IMR-90 (cell line): ENCODE data around the gene C19orf47. TPM values are rescaled to one million over a fixed set of nuclear protein-coding genes. Genes with fewer than 3 reads are reported as not detected.

ENCODE experiments used
- ATAC-seq: fragments of 200-7000 bp; cut with Tn5 transposase; 2 replicates; pipeline ENCODE4 v1.9.1; 2020; ENCODE audit warnings: low read depth, mild to moderate bottlenecking, moderate library complexity
- BruUV-seq: library from RNA; stranded (reverse); fragments of 400-500 nt; replicated peaks from 2 replicates; lab custom pipeline; 2021; lab: Mats Ljungman, UMichigan
- CTCF ChIA-PET: fragments of 300-600 bp; formaldehyde crosslinking; extraction: SDS; loops from one replicate; lab custom pipeline; 2021; ENCODE audit warnings: antibody characterized with exemption; lab: Yijun Ruan, JAX
- POLR2A ChIA-PET: fragments of 300-600 bp; sonication (Branson Sonifier 250); formaldehyde crosslinking; loops from one replicate; lab custom pipeline; 2022; ENCODE audit warnings: antibody characterized with exemption; ENCODE audit not compliant: unreplicated experiment; lab: Charles Lee
- DNase-seq: peaks from one replicate; pipeline ENCODE4 v3.0.0; 2013
- H2AFZ ChIP-seq: replicated peaks from 2 replicates; pipeline ENCODE3; 2013; ENCODE audit warnings: low read length, mild to moderate bottlenecking; ENCODE audit not compliant: poor library complexity
- H2AK5ac ChIP-seq: 2 replicates; pipeline ENCODE4 v1.6.1; 2013; ENCODE audit warnings: low read depth, low read length, inconsistent platforms
- H2AK9ac ChIP-seq: replicated peaks from 2 replicates; pipeline ENCODE3; 2013; ENCODE audit warnings: mild to moderate bottlenecking, low read depth, low read length, moderate library complexity; ENCODE audit not compliant: poor library complexity
- H2BK120ac ChIP-seq: 2 replicates; pipeline ENCODE4 v1.6.1; 2013; ENCODE audit warnings: low read depth, low read length, inconsistent platforms
- H2BK15ac ChIP-seq: 3 replicates; pipeline ENCODE4 v1.6.1; 2013; ENCODE audit warnings: low read depth, low read length, inconsistent platforms
- H2BK20ac ChIP-seq: 2 replicates; pipeline ENCODE4 v1.6.1; 2013; ENCODE audit warnings: low read depth, mild to moderate bottlenecking, inconsistent platforms, low read length, moderate library complexity
- H2BK5ac ChIP-seq: 2 replicates; pipeline ENCODE4 v1.6.1; 2013; ENCODE audit warnings: mild to moderate bottlenecking, low read depth, low read length, inconsistent platforms; ENCODE audit not compliant: poor library complexity, severe bottlenecking
- H3K14ac ChIP-seq: replicated peaks from 2 replicates; pipeline ENCODE4 v1.6.1; 2013; ENCODE audit warnings: low read depth, low read length, inconsistent platforms
- H3K18ac ChIP-seq: 2 replicates; pipeline ENCODE4 v1.6.1; 2013; ENCODE audit warnings: low read depth, low read length, control low read depth
- H3K23ac ChIP-seq: 2 replicates; pipeline ENCODE4 v1.6.1; 2013; ENCODE audit warnings: low read depth, low read length, inconsistent platforms
- H3K27ac ChIP-seq: 2 replicates; pipeline ENCODE4 v1.5.1; 2013; ENCODE audit warnings: mild to moderate bottlenecking, control low read depth, low read length; ENCODE audit not compliant: insufficient read depth
- H3K27me3 ChIP-seq: 2 replicates; pipeline ENCODE4 v1.6.1; 2013; ENCODE audit warnings: low read length; ENCODE audit not compliant: control insufficient read depth, insufficient read depth
- H3K36me3 ChIP-seq: 2 replicates; pipeline ENCODE4 v1.6.1; 2013; ENCODE audit warnings: low read length, mixed read lengths; ENCODE audit not compliant: control insufficient read depth, insufficient read depth
- H3K4ac ChIP-seq: 2 replicates; pipeline ENCODE4 v1.6.1; 2013; ENCODE audit warnings: low read depth, low read length, inconsistent platforms
- H3K4me1 ChIP-seq: 2 replicates; pipeline ENCODE4 v1.6.1; 2013; ENCODE audit warnings: low read length, mixed read lengths; ENCODE audit not compliant: control insufficient read depth, insufficient read depth
- H3K4me2 ChIP-seq: 2 replicates; pipeline ENCODE4 v1.6.1; 2013; ENCODE audit warnings: low read depth, mild to moderate bottlenecking, control low read depth, low read length, moderate library complexity
- H3K4me3 ChIP-seq: 2 replicates; pipeline ENCODE4 v1.5.1; 2013; ENCODE audit warnings: low read depth, mild to moderate bottlenecking, control low read depth, low read length, moderate library complexity; ENCODE audit not compliant: insufficient read depth
- H3K56ac ChIP-seq: 2 replicates; pipeline ENCODE4 v1.6.1; 2013; ENCODE audit warnings: low read length, inconsistent platforms; ENCODE audit not compliant: insufficient read depth; ENCODE audit errors: extremely low read depth
- H3K79me1 ChIP-seq, 2 experiments: 2 replicates each; pipeline ENCODE4 v1.6.1; 2013; ENCODE audit warnings: low read length in 2 of 2, inconsistent platforms in 1 of 2, low read depth in 1 of 2
- H3K9ac ChIP-seq: 2 replicates; pipeline ENCODE4 v1.6.1; 2013; ENCODE audit warnings: low read depth, low read length, control low read depth
- H3K9me1 ChIP-seq: 2 replicates; pipeline ENCODE4 v1.6.1; 2013; ENCODE audit warnings: low read length, inconsistent platforms; ENCODE audit not compliant: insufficient read depth
- H3K9me3 ChIP-seq: 2 replicates; pipeline ENCODE4 v1.6.1; 2013; ENCODE audit warnings: low read length; ENCODE audit not compliant: control insufficient read depth, insufficient read depth
- H4K20me1 ChIP-seq: 2 replicates; pipeline ENCODE4 v1.6.1; 2013; ENCODE audit warnings: low read length, inconsistent platforms; ENCODE audit not compliant: insufficient read depth
- H4K5ac ChIP-seq: 2 replicates; pipeline ENCODE4 v1.6.1; 2013; ENCODE audit warnings: mild to moderate bottlenecking, low read depth, low read length, control low read depth
- H4K8ac ChIP-seq, 2 experiments: 2 replicates each; pipeline ENCODE4 v1.6.1; 2013; ENCODE audit warnings: low read depth in 2 of 2, low read length in 2 of 2, control low read depth in 1 of 2, inconsistent platforms in 1 of 2
- H4K91ac ChIP-seq: 2 replicates; pipeline ENCODE4 v1.6.1; 2013; ENCODE audit warnings: low read depth, low read length, inconsistent platforms; ENCODE audit not compliant: insufficient read depth
- BHLHE40 ChIP-seq: fragments of 150-350 bp; IDR thresholded peaks from 2 replicates; pipeline ENCODE4 v1.6.1; 2016; ENCODE audit warnings: mild to moderate bottlenecking, low read depth, low read length
- CEBPB ChIP-seq: IDR thresholded peaks from 2 replicates; pipeline ENCODE4 v1.6.1; 2012; ENCODE audit warnings: low read depth, low read length, improper control_type of control experiment
- CHD1 ChIP-seq: IDR thresholded peaks from 2 replicates; pipeline ENCODE4 v1.6.1; 2012; ENCODE audit warnings: low read depth, low read length, improper control_type of control experiment
- CTCF ChIP-seq: conservative IDR thresholded peaks from 2 replicates; pipeline ENCODE4 v1.5.1; 2012; ENCODE audit warnings: mild to moderate bottlenecking, low read depth, low read length, improper control_type of control experiment
- FOS ChIP-seq: fragments of 150-350 bp; IDR thresholded peaks from 2 replicates; pipeline ENCODE4 v1.6.1; 2016; ENCODE audit warnings: low read depth, low read length
- MAFK ChIP-seq: IDR thresholded peaks from 2 replicates; pipeline ENCODE4 v1.6.1; 2012; ENCODE audit warnings: low read depth, low read length, improper control_type of control experiment
- MXI1 ChIP-seq: IDR thresholded peaks from 2 replicates; pipeline ENCODE4 v1.6.1; 2012; ENCODE audit warnings: low read depth, mild to moderate bottlenecking, low read length, moderate library complexity, borderline replicate concordance
- NFE2L2 ChIP-seq: fragments of 150-350 bp; IDR thresholded peaks from 2 replicates; pipeline ENCODE4 v1.6.1; 2016; ENCODE audit warnings: low read depth, mild to moderate bottlenecking, low read length
- RAD21 ChIP-seq: IDR thresholded peaks from 2 replicates; pipeline ENCODE4 v1.6.1; 2012; ENCODE audit warnings: low read length, improper control_type of control experiment
- RFX5 ChIP-seq: IDR thresholded peaks from 2 replicates; pipeline ENCODE4 v1.8.0; 2012; ENCODE audit warnings: low read depth, mild to moderate bottlenecking, low read length, moderate library complexity
- USF2 ChIP-seq: fragments of 150-350 bp; IDR thresholded peaks from 2 replicates; pipeline ENCODE4 v1.6.1; 2017; ENCODE audit warnings: mild to moderate bottlenecking, antibody characterized with exemption, low read length, low read depth
- WGBS, 2 experiments: methylation state at CpG; one replicate each; pipeline versions ENCODE4 v1.1.5 to v1.1.7; 2013; ENCODE audit warnings: missing lambda C conversion rate in 2 of 2; ENCODE audit not compliant: insufficient read length in 1 of 2; ENCODE audit errors: extremely low coverage in 2 of 2; 5-methylcytosine and 5-hydroxymethylcytosine counted together
- dilution Hi-C: fragments of 300-500 bp; cut with HindIII; formaldehyde crosslinking; loops from one replicate; pipeline ENCODE4 v1.14.3; 2018; ENCODE audit warnings: low sequenced_read_pairs; ENCODE audit not compliant: unreplicated experiment
- in situ Hi-C: fragments of 300-500 bp; cut with MboI; formaldehyde crosslinking; loops from 3 replicates; pipeline ENCODE4 v1.14.3; 2019; ENCODE audit warnings: low sequenced_read_pairs, inconsistent platforms, mixed read lengths
- intact Hi-C: fragments of 100-400 bp; cut with micrococcal nuclease; formaldehyde crosslinking; loops from 2 replicates; pipeline ENCODE4 v1.10.0; 2022
- polyA plus RNA-seq, 3 experiments: library from polyadenylated mRNA; depleted of rRNA; stranded (reverse); fragments of >200 nt; gene quantifications; 2 replicates each; pipeline ENCODE4 v1.2.3, GENCODE V29; 2012; ENCODE audit warnings: low replicate concordance in 1 of 3
- total RNA-seq: library from RNA; depleted of rRNA; stranded (reverse); fragments of >200 nt; gene quantifications from 2 replicates; pipeline ENCODE4 v1.2.3, GENCODE V29; 2012
- TF ChIP-seq, protein P1 (sequence below): fragments of 150-350 bp; IDR thresholded peaks from 2 replicates; pipeline ENCODE4 v1.6.1; 2016; ENCODE audit warnings: low read depth, mild to moderate bottlenecking, low read length, moderate library complexity, borderline replicate concordance

The C19orf47 gene
- total and polyA plus RNA-seq, 2 of the 4 experiments (the other 2 are of a cell fraction) = 3.6 to 16.3 TPM

DNA sequence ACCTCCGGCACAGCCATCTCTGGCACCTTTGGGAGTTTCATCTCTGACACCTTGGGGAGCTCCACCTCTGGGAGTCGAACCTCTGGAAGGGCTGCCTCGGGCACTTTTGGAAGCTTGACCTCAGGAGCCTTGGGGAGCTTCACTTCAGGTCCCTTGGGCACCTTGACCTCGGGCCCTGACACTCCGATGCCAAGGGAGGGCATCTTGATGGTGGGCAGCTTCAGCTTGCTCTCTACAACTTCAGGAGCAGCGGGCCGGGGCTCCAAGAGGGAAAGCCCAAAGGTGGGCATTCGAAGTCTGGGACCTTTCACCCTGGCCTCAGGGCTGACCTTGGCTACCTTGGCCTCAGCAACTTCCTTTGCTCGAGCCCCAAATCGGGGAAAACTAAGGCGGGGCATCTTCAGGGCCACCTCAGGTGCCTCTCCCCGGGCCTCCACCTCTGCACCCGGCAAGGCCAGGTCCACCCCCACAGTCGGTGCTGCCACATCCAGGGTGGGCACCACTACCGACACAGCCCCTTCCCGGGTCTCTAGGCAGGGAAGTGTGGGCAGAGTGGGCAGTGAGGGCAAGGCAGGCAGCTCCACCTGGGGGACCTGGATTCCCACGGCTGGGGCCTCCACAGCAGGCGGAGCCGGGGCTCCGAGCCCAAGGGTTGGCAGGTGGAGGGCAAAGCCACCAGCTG is 48.8 kb upstream of the C19orf47 start:
- no peak overlapping the region for H3K27ac ChIP-seq
- H3K23ac ChIP-seq = no peak overlapping the region
- H3K79me1 ChIP-seq = 0 out of 4 replicates have a peak, but pooled peaks cover 0 to 3% of the 10 kb centered on the region in 2 experiments
- intact Hi-C loops = no loop called here
- ATAC-seq (no peak), DNase-seq (no peak)
- no peaks in the 10 kb centered on the region for H3K4me1 ChIP-seq
- no peaks in the 10 kb centered on the region for H3K9me1 ChIP-seq
- H3K9me3 ChIP-seq = no peaks in the 10 kb centered on the region
- H2BK15ac ChIP-seq = no peak overlapping the region
- no peaks in the 10 kb centered on the region for H3K27me3 ChIP-seq
- no TSS peak for BruUV-seq
- H2BK5ac ChIP-seq = no peak overlapping the region
- no peaks in the 10 kb centered on the region for H3K36me3 ChIP-seq
- H3K4me3 ChIP-seq = no peak overlapping the region
- no peak overlapping the region for H2AK9ac ChIP-seq
- CTCF ChIA-PET = no interaction called here
- no peak overlapping the region for H3K14ac ChIP-seq
- H3K4ac ChIP-seq = no peak overlapping the region
- H4K8ac ChIP-seq = no peak overlapping the region
- no peak overlapping the region for H4K5ac ChIP-seq
- no peak overlapping the region for H2BK120ac ChIP-seq
- TF ChIP-seq USF2 = no peak
- TF ChIP-seq FOS = no peak
- TF ChIP-seq CTCF = no peak
- TF ChIP-seq BHLHE40 = no peak
- TF ChIP-seq RFX5 = no peak
- TF ChIP-seq NFE2L2 = no peak
- TF ChIP-seq CEBPB = no peak
- TF ChIP-seq CHD1 = no peak
- TF ChIP-seq, protein P1, sequence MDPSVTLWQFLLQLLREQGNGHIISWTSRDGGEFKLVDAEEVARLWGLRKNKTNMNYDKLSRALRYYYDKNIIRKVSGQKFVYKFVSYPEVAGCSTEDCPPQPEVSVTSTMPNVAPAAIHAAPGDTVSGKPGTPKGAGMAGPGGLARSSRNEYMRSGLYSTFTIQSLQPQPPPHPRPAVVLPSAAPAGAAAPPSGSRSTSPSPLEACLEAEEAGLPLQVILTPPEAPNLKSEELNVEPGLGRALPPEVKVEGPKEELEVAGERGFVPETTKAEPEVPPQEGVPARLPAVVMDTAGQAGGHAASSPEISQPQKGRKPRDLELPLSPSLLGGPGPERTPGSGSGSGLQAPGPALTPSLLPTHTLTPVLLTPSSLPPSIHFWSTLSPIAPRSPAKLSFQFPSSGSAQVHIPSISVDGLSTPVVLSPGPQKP = no peak
- no peak for TF ChIP-seq RAD21
- TF ChIP-seq MXI1 = no peak
- TF ChIP-seq MAFK = no peak
- H3K18ac ChIP-seq = no peak overlapping the region
- H2AFZ ChIP-seq = no peak overlapping the region
- dilution Hi-C loops = no loop called here
- 85% methylated on average over 5 of the region's 20 CpGs; no CpG with 5 or more reads in 1 of the 2 experiments for WGBS, 2 experiments
- POLR2A ChIA-PET = interaction anchor here (0.6 kb wide), 1 partner anchor 961 kb away, joined by 3 read pairs; the partner anchor contains the start of gene RPS16
- no peak overlapping the region for H3K56ac ChIP-seq
- H3K4me2 ChIP-seq = no peak overlapping the region
- in situ Hi-C loops = no loop called here
- H4K91ac ChIP-seq = no peak overlapping the region
- H3K9ac ChIP-seq = no peak overlapping the region
- H2AK5ac ChIP-seq = no peak overlapping the region
- no peaks in the 10 kb centered on the region for H4K20me1 ChIP-seq
- no peak overlapping the region for H2BK20ac ChIP-seq
